IPS-15b (cell line): ENCODE data around the gene MPG.

ENCODE experiments used
- H3K27me3 ChIP-seq: one replicate; pipeline ENCODE4 v1.6.1; 2013; ENCODE audit warnings: low read length; ENCODE audit not compliant: control insufficient read depth, insufficient read depth
- H3K36me3 ChIP-seq: one replicate; pipeline ENCODE4 v1.6.1; 2013; ENCODE audit warnings: low read length; ENCODE audit not compliant: control insufficient read depth, insufficient read depth
- H3K4me1 ChIP-seq: one replicate; pipeline ENCODE4 v1.6.1; 2013; ENCODE audit warnings: mild to moderate bottlenecking, low read length; ENCODE audit not compliant: control insufficient read depth, insufficient read depth
- H3K4me3 ChIP-seq: one replicate; pipeline ENCODE4 v1.5.1; 2013; ENCODE audit warnings: low read depth, low read length
- H3K9ac ChIP-seq: one replicate; pipeline ENCODE4 v1.6.1; 2013; ENCODE audit warnings: low read depth, mild to moderate bottlenecking, low read length
- H3K9me3 ChIP-seq: one replicate; pipeline ENCODE4 v1.6.1; 2013; ENCODE audit warnings: mild to moderate bottlenecking, low read length; ENCODE audit not compliant: control insufficient read depth, insufficient read depth

Gene MPG

DNA sequence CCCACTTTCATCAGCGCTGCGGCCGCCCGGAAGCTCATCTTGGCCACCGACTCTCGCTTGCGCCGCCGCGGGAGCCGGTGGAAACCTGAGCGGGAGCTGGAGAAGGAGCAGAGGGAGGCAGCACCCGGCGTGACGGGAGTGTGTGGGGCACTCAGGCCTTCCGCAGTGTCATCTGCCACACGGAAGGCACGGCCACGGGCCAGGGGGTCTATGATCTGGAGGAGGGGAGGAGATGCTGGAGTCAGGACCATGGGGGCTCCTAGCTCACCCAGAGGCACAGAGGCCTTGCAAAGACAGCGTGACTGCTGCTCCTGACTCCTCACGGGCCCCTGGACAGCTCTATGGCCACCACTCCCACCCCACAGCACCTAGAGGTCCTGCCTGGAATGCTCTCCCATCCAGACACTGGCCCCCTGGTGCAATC lies 15.0 kb upstream of the MPG start:
- Histone ChIP-seq H3K9me3 (no peaks in the 10 kb centered on the region), H3K9ac (no peak overlapping the region), H3K4me3 (no peak overlapping the region), H3K27me3 (no peaks in the 10 kb centered on the region), H3K36me3 (peaks cover 45% of the 10 kb centered on the region), H3K4me1 (no peaks in the 10 kb centered on the region)

DNA sequence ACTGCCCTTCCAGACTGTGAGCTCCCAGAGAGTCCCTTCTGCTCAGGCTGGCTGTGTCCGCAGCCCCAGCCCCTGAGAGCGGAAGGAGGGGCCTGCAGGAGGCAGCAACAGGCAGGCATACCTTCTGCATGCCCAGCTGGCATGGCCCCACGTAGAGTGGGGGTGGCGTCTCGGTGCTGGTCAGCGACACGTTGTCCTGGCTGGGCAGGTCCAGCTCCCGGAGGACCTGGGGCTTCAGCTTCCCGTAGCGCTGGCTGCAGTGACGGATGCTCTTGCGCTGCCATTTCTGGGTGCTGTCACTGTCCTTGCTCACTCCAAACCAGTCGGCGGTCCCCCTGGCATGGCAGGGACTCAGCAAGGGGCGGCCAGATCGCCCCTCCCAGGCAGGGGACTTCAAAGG lies 14.6 kb upstream of the MPG start:
- no peaks in the 10 kb centered on the region for H3K9me3 ChIP-seq
- H3K9ac ChIP-seq, result no peak overlapping the region
- no peak overlapping the region for H3K4me3 ChIP-seq
- no peaks in the 10 kb centered on the region for H3K27me3 ChIP-seq
- H3K36me3 ChIP-seq, result peaks cover 40% of the 10 kb centered on the region
- H3K4me1 ChIP-seq, result no peaks in the 10 kb centered on the region

GRCh38 chr16:63998-64913 lies 13.8 kb upstream of the MPG start:
- H3K9ac ChIP-seq, result no peak overlapping the region

DNA sequence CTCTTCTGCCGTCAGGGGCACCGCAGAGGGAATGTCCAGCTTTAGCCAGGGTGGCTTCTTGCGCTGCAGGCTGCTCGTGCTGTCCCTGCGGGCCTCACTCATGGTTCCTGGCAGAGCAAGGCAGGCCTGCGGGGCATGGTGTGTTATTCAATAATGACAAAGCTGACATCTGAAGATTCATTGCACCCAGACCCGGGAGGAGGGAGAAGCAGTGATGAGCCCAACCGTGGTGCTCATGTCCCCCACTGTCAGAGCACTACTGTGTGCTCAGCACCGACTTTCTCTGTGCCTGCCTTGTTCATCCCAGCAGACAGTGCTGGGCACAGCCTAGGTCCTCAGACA lies 13.1 kb upstream of the MPG start:
- Histone ChIP-seq H3K9ac (no peak overlapping the region), H3K4me1 (no peaks in the 10 kb centered on the region), H3K4me3 (no peak overlapping the region), H3K36me3 (peaks cover 26% of the 10 kb centered on the region), H3K27me3 (no peaks in the 10 kb centered on the region), H3K9me3 (no peaks in the 10 kb centered on the region)

More at GRCh38 chr16:63998-64913, 13.8 kb upstream of the MPG start:
- H3K4me3 ChIP-seq, result no peak overlapping the region
- no peaks in the 10 kb centered on the region for H3K27me3 ChIP-seq
- H3K36me3 ChIP-seq, result peaks cover 32% of the 10 kb centered on the region
- H3K9me3 ChIP-seq, result no peaks in the 10 kb centered on the region
- H3K4me1 ChIP-seq, result no peaks in the 10 kb centered on the region

- H3K9ac ChIP-seq, result no peak overlapping the region
- no peaks in the 10 kb centered on the region for H3K9me3 ChIP-seq
- H3K4me3 ChIP-seq, result no peak overlapping the region
- no peaks in the 10 kb centered on the region for H3K27me3 ChIP-seq
- no peaks in the 10 kb centered on the region for H3K4me1 ChIP-seq
- H3K36me3 ChIP-seq, result peaks cover 17% of the 10 kb centered on the region
Measured at GRCh38 chr16:65745-66144, 12.3 kb upstream of the MPG start.

GRCh38 chr16:66309-67182 lies 11.5 kb upstream of the MPG start:
- no peak overlapping the region for H3K4me3 ChIP-seq
- no peaks in the 10 kb centered on the region for H3K27me3 ChIP-seq
- peaks cover 2% of the 10 kb centered on the region for H3K4me1 ChIP-seq
- no peak overlapping the region for H3K9ac ChIP-seq
- no peaks in the 10 kb centered on the region for H3K9me3 ChIP-seq
- peaks cover 12% of the 10 kb centered on the region for H3K36me3 ChIP-seq

- H3K4me1 ChIP-seq, result peaks cover 2% of the 10 kb centered on the region
- no peak overlapping the region for H3K4me3 ChIP-seq
- no peaks in the 10 kb centered on the region for H3K27me3 ChIP-seq
- H3K36me3 ChIP-seq, result peaks cover 11% of the 10 kb centered on the region
- no peak overlapping the region for H3K9ac ChIP-seq
- H3K9me3 ChIP-seq, result no peaks in the 10 kb centered on the region
Measured at GRCh38 chr16:67183-67791, 10.7 kb upstream of the MPG start.

DNA sequence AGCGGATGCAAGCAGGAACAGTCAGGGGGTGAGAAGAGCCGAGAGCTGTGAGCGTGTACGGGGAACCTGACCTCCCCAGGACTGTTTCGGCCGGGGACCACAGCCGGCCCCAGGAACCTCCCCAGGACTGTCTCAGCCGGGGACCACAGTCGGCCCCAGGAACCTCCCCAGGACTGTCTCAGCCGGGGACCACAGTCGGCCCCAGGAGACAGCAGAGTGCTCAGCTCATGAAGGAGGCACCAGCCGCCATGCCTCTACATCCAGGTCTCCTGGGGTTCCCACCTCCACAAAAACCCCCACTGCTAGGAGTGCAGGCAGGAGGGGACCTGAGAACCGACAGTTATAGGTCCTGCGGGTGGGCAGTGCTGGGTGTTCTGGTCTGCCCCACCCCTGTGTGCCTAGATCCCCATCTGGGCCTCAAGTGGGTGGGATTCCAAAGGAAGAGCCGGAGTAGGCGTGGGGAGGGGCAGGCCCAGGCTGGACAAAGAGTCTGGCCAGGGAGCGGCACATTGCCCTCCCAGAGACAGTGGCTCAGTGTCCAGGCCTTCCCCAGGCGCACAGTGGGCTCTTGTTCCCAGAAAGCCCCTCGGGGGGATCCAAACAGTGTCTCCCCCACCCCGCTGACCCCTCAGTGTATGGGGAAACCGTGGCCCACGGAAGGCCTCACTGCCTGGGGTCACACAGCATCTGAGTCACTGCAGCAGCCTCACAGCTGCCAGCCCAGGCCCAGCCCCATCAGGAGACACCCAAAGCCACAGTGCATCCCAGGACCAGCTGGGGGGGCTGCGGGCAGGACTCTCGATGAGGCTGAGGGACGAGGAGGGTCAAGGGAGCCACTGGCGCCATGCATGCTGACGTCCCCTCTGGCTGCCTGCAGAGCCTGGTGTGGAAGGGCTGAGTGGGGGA lies 9.9 kb upstream of the MPG start:
- Histone ChIP-seq H3K4me3 (no peak overlapping the region), H3K4me1 (peaks cover 6% of the 10 kb centered on the region), H3K27me3 (no peaks in the 10 kb centered on the region), H3K9me3 (no peaks in the 10 kb centered on the region), H3K9ac (no peak overlapping the region), H3K36me3 (peaks cover 8% of the 10 kb centered on the region)

- peaks cover under 1% of the 10 kb centered on the region for H3K36me3 ChIP-seq
- H3K9me3 ChIP-seq, result no peaks in the 10 kb centered on the region
- no peak overlapping the region for H3K4me3 ChIP-seq
- peaks cover 6% of the 10 kb centered on the region for H3K4me1 ChIP-seq
- H3K27me3 ChIP-seq, result no peaks in the 10 kb centered on the region
- no peak overlapping the region for H3K9ac ChIP-seq
Measured at GRCh38 chr16:69181-69580, 8.8 kb upstream of the MPG start.

DNA sequence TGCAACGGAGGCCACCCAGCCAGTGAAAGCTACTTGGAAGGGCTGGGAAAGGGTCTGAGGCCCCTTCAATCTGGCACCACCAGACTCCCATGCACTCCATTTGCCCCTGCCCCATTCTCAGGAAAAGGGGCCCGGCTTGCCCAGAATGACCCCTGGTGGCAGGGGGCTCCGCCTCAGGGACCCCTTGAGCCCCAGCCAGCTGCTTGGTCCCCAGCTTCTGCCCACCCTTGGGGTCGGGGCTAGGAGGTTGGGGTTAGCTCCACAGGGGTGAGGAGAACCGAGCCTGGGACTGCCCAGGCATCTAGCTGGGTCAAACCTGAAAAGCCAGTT lies 6.8 kb upstream of the MPG start:
- H3K9me3 ChIP-seq, result no peaks in the 10 kb centered on the region
- H3K27me3 ChIP-seq, result no peaks in the 10 kb centered on the region
- H3K9ac ChIP-seq, result peak overlapping the region; percentile 54
- peaks cover 11% of the 10 kb centered on the region for H3K4me1 ChIP-seq
- H3K36me3 ChIP-seq, result no peaks in the 10 kb centered on the region
- H3K4me3 ChIP-seq, result peak overlapping the region; percentile 79
